ENCODE results near the gene OSBPL1A.

OSBPL1A gene

GRCh38 chr18:24342347-24342746 is 55.3 kb downstream of the OSBPL1A start:
- TF ChIP-seq POLR2A (IDR thresholded peaks at IDR 0.05; ENCODE audit: low read depth, low read length): no peak
- no peak for DNase-seq (ENCODE audit: insufficient read length, low spot score)
- no peak for FAIRE-seq

DNA sequence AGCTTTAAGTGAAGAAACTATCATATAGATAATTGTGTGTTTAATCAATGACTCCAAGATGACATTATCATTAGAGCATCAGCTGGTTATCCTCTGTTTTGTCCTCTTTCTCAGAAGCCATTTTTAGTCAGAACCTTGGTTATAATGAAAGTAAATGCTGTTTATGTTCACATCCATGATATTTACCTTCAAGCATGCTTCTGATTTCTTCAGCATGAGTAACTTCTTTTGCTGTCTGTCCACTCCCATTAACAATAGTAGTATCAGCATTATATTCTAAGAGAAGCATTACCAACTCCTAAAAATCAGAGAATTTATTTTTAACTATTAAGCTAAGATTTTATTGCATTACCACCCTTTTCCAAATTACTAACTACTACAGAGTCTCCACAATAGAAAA is 56.3 kb downstream of the OSBPL1A start:
- no peak for TF ChIP-seq POLR2A (IDR thresholded peaks at IDR 0.05; ENCODE audit: low read depth, low read length)
- no peak for DNase-seq (ENCODE audit: insufficient read length, low spot score)
- FAIRE-seq: no peak

GRCh38 chr18:24333084-24333483 is 64.5 kb downstream of the OSBPL1A start:
- DNase-seq (ENCODE audit: insufficient read length, low spot score) (no peak), FAIRE-seq (no peak)
- no peak for TF ChIP-seq POLR2A (IDR thresholded peaks at IDR 0.05; ENCODE audit: low read depth, low read length)

GRCh38 chr18:24326211-24326610 is 71.4 kb downstream of the OSBPL1A start:
- no peak for FAIRE-seq
- TF ChIP-seq POLR2A (IDR thresholded peaks at IDR 0.05; ENCODE audit: low read depth, low read length): no peak
- DNase-seq (ENCODE audit: insufficient read length, low spot score): no peak

DNA sequence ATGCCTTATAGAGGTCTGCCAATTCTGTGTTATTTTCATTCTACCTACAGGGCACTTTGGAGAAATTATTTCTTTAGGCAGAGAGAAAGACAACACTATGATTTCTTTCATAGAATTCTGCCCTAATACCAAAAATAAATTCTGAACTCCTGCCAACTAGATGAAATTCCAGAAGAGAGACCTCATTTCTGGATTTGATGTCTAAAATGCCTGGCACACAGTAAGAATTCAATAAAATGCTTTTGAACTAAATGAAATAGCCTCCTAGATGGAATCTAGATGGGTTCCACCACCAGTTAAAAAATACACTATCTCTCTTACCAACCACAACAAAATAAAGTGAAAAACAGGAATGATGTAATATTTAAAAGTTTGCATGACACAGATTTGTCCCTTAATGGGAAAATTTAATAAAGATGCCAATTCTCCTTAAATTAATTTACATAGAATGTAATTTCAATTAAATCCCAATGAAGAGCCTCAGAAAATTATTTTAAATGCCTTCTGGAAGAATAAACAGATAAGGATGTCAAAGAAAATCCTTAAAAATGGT is 75.0 kb downstream of the OSBPL1A start:
- FAIRE-seq: no peak
- TF ChIP-seq POLR2A (IDR thresholded peaks at IDR 0.05; ENCODE audit: low read depth, low read length): no peak
- DNase-seq (ENCODE audit: insufficient read length, low spot score): no peak

- TF ChIP-seq POLR2A (IDR thresholded peaks at IDR 0.05; ENCODE audit: low read depth, low read length): no peak
- DNase-seq (ENCODE audit: insufficient read length, low spot score) (no peak), FAIRE-seq (no peak)
These were observed 76.6 kb downstream of the OSBPL1A start for GRCh38 chr18:24321071-24321470.

- FAIRE-seq (no peak), DNase-seq (ENCODE audit: insufficient read length, low spot score) (no peak)
- TF ChIP-seq POLR2A (IDR thresholded peaks at IDR 0.05; ENCODE audit: low read depth, low read length): no peak
These were observed 77.9 kb downstream of the OSBPL1A start for GRCh38 chr18:24319757-24320156.

DNA sequence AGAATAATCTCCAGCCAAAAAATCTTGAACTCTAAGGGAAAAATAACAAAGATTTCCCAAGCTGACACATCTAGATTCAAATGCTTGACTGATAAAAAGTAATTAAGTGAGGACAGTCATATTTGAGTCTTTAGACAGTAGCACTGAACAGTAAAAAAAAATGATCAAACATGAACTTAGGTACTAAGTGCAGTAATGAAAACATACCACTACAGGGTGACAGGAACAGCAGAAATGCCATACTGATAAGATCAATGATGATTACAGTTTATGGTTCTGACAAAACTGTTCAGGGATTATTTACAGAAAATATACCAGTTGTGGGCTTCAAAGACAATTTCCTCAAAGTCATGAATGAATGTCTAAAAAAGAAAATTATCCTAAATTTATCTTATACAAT is 80.3 kb downstream of the OSBPL1A start:
- TF ChIP-seq POLR2A (IDR thresholded peaks at IDR 0.05; ENCODE audit: low read depth, low read length): no peak
- FAIRE-seq (no peak), DNase-seq (ENCODE audit: insufficient read length, low spot score) (no peak)

- FAIRE-seq: no peak
- no peak for TF ChIP-seq POLR2A (IDR thresholded peaks at IDR 0.05; ENCODE audit: low read depth, low read length)
- DNase-seq (ENCODE audit: insufficient read length, low spot score): no peak
These were observed 82.5 kb downstream of the OSBPL1A start for GRCh38 chr18:24315170-24315569.

- no peak for TF ChIP-seq POLR2A (IDR thresholded peaks at IDR 0.05; ENCODE audit: low read depth, low read length)
- DNase-seq (ENCODE audit: insufficient read length, low spot score) (no peak), FAIRE-seq (no peak)
These were observed 91.4 kb downstream of the OSBPL1A start for GRCh38 chr18:24306201-24306600.

- DNase-seq (ENCODE audit: insufficient read length, low spot score) (no peak), FAIRE-seq (no peak)
- TF ChIP-seq POLR2A (IDR thresholded peaks at IDR 0.05; ENCODE audit: low read depth, low read length): no peak
These were observed 96.9 kb downstream of the OSBPL1A start for GRCh38 chr18:24300703-24301102.

- no peak for TF ChIP-seq POLR2A (IDR thresholded peaks at IDR 0.05; ENCODE audit: low read depth, low read length)
- FAIRE-seq (no peak), DNase-seq (ENCODE audit: insufficient read length, low spot score) (no peak)
These were observed 101.3 kb downstream of the OSBPL1A start for GRCh38 chr18:24296276-24296675.

- TF ChIP-seq POLR2A (IDR thresholded peaks at IDR 0.05; ENCODE audit: low read depth, low read length): no peak
- DNase-seq (ENCODE audit: insufficient read length, low spot score) (no peak), FAIRE-seq (no peak)
These were observed 104.4 kb downstream of the OSBPL1A start for GRCh38 chr18:24293254-24293653.

- DNase-seq (ENCODE audit: insufficient read length, low spot score) (no peak), FAIRE-seq (no peak)
- no peak for TF ChIP-seq POLR2A (IDR thresholded peaks at IDR 0.05; ENCODE audit: low read depth, low read length)
These were observed 119.0 kb downstream of the OSBPL1A start for GRCh38 chr18:24278591-24278990.

- FAIRE-seq: no peak
- TF ChIP-seq POLR2A (IDR thresholded peaks at IDR 0.05; ENCODE audit: low read depth, low read length): no peak
These were observed 120.0 kb downstream of the OSBPL1A start for GRCh38 chr18:24277516-24278195.

More at GRCh38 chr18:24277516-24278195, 120.0 kb downstream of the OSBPL1A start:
- DNase-seq (ENCODE audit: insufficient read length, low spot score): no peak
